SU-DHL-6 (cell line): Measurements from ENCODE around the gene EIF4A2.

ENCODE experiments used
- H2AFZ ChIP-seq: fragments of 200-600 bp; sonication (generic); 2 replicates; pipeline ENCODE4 v1.6.1; 2014; ENCODE audit warnings: low read depth, mild to moderate bottlenecking, moderate library complexity, mixed read lengths, antibody characterized with exemption, low read length; ENCODE audit not compliant: severe bottlenecking
- H3F3A ChIP-seq: fragments of 200-600 bp; shearing (Covaris generic); 2 replicates; pipeline ENCODE4 v1.6.0; 2016; ENCODE audit warnings: antibody characterized with exemption, mild to moderate bottlenecking; ENCODE audit not compliant: insufficient read depth
- H3K27ac ChIP-seq: fragments of 200-600 bp; sonication (generic); 2 replicates; pipeline ENCODE4 v1.5.1; 2016; ENCODE audit warnings: low read depth, mild to moderate bottlenecking, low read length, moderate library complexity, mixed read lengths
- H3K27me3 ChIP-seq: fragments of 200-600 bp; sonication (generic), shearing (Covaris generic); 2 replicates; pipeline ENCODE4 v1.6.0; 2014; ENCODE audit warnings: mild to moderate bottlenecking, low read length
- H3K36me3 ChIP-seq: fragments of 200-600 bp; sonication (generic); 2 replicates; pipeline ENCODE4 v1.6.1; 2014; ENCODE audit warnings: mild to moderate bottlenecking, low read length, mixed read lengths
- H3K4me2 ChIP-seq: fragments of 300-600, 200-600 bp; shearing (Covaris generic), sonication (generic); 2 replicates; pipeline ENCODE4 v1.6.0; 2014; ENCODE audit warnings: low read length, low read depth, mild to moderate bottlenecking; ENCODE audit not compliant: poor library complexity, severe bottlenecking
- H3K4me3 ChIP-seq: fragments of 200-600 bp; sonication (generic); 2 replicates; pipeline ENCODE4 v1.5.1; 2014; ENCODE audit warnings: antibody characterized with exemption, low read length, mild to moderate bottlenecking, mixed read lengths; ENCODE audit not compliant: insufficient read depth, poor library complexity, severe bottlenecking
- H3K79me2 ChIP-seq: fragments of 200-600 bp; sonication (generic); 2 replicates; pipeline ENCODE4 v1.6.1; 2014; ENCODE audit warnings: mild to moderate bottlenecking, low read length, moderate library complexity; ENCODE audit not compliant: insufficient read depth
- H3K9ac ChIP-seq: fragments of 200-600 bp; sonication (generic); 2 replicates; pipeline ENCODE4 v1.7.0; 2014; ENCODE audit warnings: mild to moderate bottlenecking, low read length
- H3K9me2 ChIP-seq: fragments of 200-600 bp; sonication (generic); replicated peaks from 2 replicates; pipeline ENCODE4 v1.6.1; 2014; ENCODE audit warnings: low read length; ENCODE audit not compliant: insufficient read depth
- H3K9me3 ChIP-seq: fragments of 200-600 bp; sonication (generic); 2 replicates; pipeline ENCODE4 v1.6.1; 2014; ENCODE audit warnings: low read length, mixed read lengths; ENCODE audit not compliant: insufficient read depth
- H4K20me1 ChIP-seq: fragments of 200-600 bp; sonication (generic); 2 replicates; pipeline ENCODE4 v1.6.1; 2014; ENCODE audit warnings: low read depth, mild to moderate bottlenecking, antibody characterized with exemption, low read length, moderate library complexity, mixed read lengths
- EZH2phosphoT487 ChIP-seq: fragments of 200-600 bp; sonication (generic), shearing (Covaris generic); conservative IDR thresholded peaks from 2 replicates; pipeline ENCODE4 v1.6.1; 2018; ENCODE audit warnings: mild to moderate bottlenecking, antibody characterized with exemption, low read length, moderate library complexity, mixed read lengths
- TF ChIP-seq, protein P1 (sequence below): fragments of 200-600 bp; sonication (generic); IDR thresholded peaks from one replicate; pipeline ENCODE4 v1.5.1; 2017; ENCODE audit warnings: antibody characterized with exemption, mild to moderate bottlenecking, low read length, moderate library complexity; ENCODE audit not compliant: insufficient read depth, poor library complexity, severe bottlenecking

The EIF4A2 gene

GRCh38 chr3:186828340-186828739 is 45.0 kb downstream of the EIF4A2 start:
- Histone ChIP-seq H3K4me3 (no peak overlapping the region), H3K9ac (no peak overlapping the region), H3K27me3 (no peaks in the 10 kb centered on the region), H3K4me2 (no peak overlapping the region), H3K27ac (no peak overlapping the region), H3K9me2 (no peaks in the 10 kb centered on the region), H3K9me3 (no peaks in the 10 kb centered on the region), H2AFZ (no peak overlapping the region), H4K20me1 (no peaks in the 10 kb centered on the region), H3F3A (peaks cover 7% of the 10 kb centered on the region; the same call in 1 of the 2 replicates), H3K36me3 (no peaks in the 10 kb centered on the region), H3K79me2 (no peaks in the 10 kb centered on the region)
- TF ChIP-seq, protein P1, sequence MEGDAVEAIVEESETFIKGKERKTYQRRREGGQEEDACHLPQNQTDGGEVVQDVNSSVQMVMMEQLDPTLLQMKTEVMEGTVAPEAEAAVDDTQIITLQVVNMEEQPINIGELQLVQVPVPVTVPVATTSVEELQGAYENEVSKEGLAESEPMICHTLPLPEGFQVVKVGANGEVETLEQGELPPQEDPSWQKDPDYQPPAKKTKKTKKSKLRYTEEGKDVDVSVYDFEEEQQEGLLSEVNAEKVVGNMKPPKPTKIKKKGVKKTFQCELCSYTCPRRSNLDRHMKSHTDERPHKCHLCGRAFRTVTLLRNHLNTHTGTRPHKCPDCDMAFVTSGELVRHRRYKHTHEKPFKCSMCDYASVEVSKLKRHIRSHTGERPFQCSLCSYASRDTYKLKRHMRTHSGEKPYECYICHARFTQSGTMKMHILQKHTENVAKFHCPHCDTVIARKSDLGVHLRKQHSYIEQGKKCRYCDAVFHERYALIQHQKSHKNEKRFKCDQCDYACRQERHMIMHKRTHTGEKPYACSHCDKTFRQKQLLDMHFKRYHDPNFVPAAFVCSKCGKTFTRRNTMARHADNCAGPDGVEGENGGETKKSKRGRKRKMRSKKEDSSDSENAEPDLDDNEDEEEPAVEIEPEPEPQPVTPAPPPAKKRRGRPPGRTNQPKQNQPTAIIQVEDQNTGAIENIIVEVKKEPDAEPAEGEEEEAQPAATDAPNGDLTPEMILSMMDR: no peak
- no peak for TF ChIP-seq EZH2phosphoT487

DNA sequence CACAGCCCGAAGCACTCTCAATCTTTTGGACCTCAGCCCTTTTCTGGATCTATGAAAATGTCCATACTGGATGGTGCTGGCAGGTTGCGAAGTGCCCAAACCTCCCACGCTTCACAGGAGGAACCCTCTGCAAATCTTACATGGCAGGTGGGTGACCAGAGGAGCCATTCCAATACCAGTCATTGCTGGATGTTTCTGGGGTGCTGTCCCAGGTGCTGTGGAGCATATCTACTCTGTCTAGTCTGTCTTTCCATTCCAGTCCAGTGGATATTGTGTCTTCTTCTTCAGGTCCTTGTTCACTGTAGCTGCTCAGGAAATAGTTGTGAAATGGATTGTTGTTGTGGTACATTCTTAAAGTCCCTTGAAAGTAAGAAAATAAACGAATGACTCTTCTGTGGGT is 48.4 kb downstream of the EIF4A2 start:
- H3K4me3 ChIP-seq: no peak overlapping the region
- no peaks in the 10 kb centered on the region for H3K36me3 ChIP-seq
- H3K4me2 ChIP-seq: no peak overlapping the region
- no peak overlapping the region for H3K27ac ChIP-seq
- no peaks in the 10 kb centered on the region for H3K27me3 ChIP-seq
- H3K9me3 ChIP-seq: no peaks in the 10 kb centered on the region
- no peaks in the 10 kb centered on the region for H3F3A ChIP-seq
- H4K20me1 ChIP-seq: no peaks in the 10 kb centered on the region
- H3K9ac ChIP-seq: no peak overlapping the region
- H3K9me2 ChIP-seq: no peaks in the 10 kb centered on the region
- no peaks in the 10 kb centered on the region for H3K79me2 ChIP-seq
- no peak for TF ChIP-seq EZH2phosphoT487
- TF ChIP-seq, protein P1: no peak
- no peak overlapping the region for H2AFZ ChIP-seq

GRCh38 chr3:186832276-186832675 is 48.9 kb downstream of the EIF4A2 start:
- Histone ChIP-seq H3K9me3 (no peaks in the 10 kb centered on the region), H3K27me3 (no peaks in the 10 kb centered on the region), H3F3A (no peaks in the 10 kb centered on the region), H3K9ac (no peak overlapping the region), H2AFZ (no peak overlapping the region), H3K4me2 (no peak overlapping the region), H3K36me3 (no peaks in the 10 kb centered on the region), H4K20me1 (no peaks in the 10 kb centered on the region), H3K4me3 (no peak overlapping the region), H3K27ac (no peak overlapping the region), H3K9me2 (no peaks in the 10 kb centered on the region), H3K79me2 (no peaks in the 10 kb centered on the region)
- TF ChIP-seq EZH2phosphoT487: no peak
- TF ChIP-seq, protein P1: no peak
